Measurements from ENCODE around the gene SPINK2. TPM values are rescaled to one million over a fixed set of nuclear protein-coding genes. Genes with fewer than 3 reads are reported as not detected.

Gene SPINK2
- total and polyA plus RNA-seq, 2 of the 8 experiments (the other 6 are each of a cell fraction or from before 2014, with no cell fraction given): 0.89 to 1.4 TPM

DNA sequence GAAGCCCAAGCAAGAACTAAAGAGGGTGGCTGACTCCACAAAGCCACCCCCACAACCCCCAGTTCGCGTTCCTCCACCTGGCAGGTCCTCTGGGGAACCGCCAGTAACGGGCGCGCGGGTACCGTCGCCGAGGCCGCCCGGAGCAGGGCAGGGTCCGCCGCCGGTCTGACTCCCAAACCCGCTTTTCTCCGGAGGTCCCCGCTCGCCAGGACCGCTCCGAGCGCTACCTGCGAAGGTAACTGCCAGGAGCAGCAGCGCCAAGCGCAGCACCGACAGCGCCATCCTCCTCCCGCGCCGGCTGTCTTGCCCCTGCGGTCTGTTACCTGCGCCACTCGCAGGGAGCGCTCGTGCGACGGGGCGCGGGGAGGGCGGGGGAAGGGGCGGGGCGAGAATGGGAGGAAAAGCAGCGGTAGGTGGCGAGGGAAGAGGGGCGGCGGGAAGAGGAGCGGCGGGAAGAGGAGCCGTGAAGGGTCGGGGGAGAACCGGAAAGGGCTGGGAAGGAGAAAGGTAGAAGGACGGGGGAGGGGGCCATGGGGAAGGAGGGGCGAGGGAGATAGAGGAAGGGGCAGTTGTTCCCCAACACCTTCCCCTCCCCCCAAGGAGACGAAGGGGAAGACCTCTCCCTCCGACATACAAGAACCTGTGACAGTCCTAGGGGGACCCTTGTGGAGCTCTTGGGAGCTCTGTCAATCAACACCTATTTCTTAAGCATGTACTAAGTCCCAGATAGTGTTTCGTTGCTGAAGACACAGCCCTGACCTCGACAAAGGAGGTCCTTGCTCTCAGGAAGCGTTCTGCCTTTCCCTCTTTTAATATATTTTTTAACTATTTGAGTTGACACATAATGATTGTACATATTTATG, at the start of gene SPINK2 (continued):
- TF ChIP-seq, protein P1, sequence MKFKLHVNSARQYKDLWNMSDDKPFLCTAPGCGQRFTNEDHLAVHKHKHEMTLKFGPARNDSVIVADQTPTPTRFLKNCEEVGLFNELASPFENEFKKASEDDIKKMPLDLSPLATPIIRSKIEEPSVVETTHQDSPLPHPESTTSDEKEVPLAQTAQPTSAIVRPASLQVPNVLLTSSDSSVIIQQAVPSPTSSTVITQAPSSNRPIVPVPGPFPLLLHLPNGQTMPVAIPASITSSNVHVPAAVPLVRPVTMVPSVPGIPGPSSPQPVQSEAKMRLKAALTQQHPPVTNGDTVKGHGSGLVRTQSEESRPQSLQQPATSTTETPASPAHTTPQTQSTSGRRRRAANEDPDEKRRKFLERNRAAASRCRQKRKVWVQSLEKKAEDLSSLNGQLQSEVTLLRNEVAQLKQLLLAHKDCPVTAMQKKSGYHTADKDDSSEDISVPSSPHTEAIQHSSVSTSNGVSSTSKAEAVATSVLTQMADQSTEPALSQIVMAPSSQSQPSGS (IDR thresholded peaks at IDR 0.05; ENCODE audit: low read length): no peak
- no peak for TF ChIP-seq HDAC6 (IDR thresholded peaks at IDR 0.05; ENCODE audit: low read depth, low read length)
- no peak for TF ChIP-seq CEBPB (IDR thresholded peaks at IDR 0.05; ENCODE audit: low read depth, low read length)
- no peak for TF ChIP-seq TEAD4 (IDR thresholded peaks at IDR 0.05; ENCODE audit: low read depth, low read length)
- no peak for TF ChIP-seq EZH2 (IDR thresholded peaks at IDR 0.05; ENCODE audit: low read depth, low read length, severe bottlenecking)
- TF ChIP-seq NRF1 (IDR thresholded peaks at IDR 0.05; ENCODE audit: low read depth, low read length): no peak
- TF ChIP-seq SP1 (IDR thresholded peaks at IDR 0.05; ENCODE audit: low read depth, low read length): no peak
- peak; percentile 80 for TF ChIP-seq KDM4A (IDR thresholded peaks at IDR 0.05; ENCODE audit: low read depth, low read length, severe bottlenecking)
- TF ChIP-seq HDAC2 (IDR thresholded peaks at IDR 0.05; ENCODE audit: borderline replicate concordance in 1 of 2, low read depth in 2 of 2, low read length in 2 of 2): no peak
- no peak for TF ChIP-seq SP2 (IDR thresholded peaks at IDR 0.05; ENCODE audit: low read length)
- TF ChIP-seq CTBP2 (IDR thresholded peaks at IDR 0.05; ENCODE audit: borderline replicate concordance, insufficient read depth, insufficient read length, low read length): no peak
- no peak for TF ChIP-seq CHD2 (IDR thresholded peaks at IDR 0.05; ENCODE audit: low read length)
- peak; percentile 51; the same call in 1 of the 2 replicates for TF ChIP-seq SUZ12 (IDR thresholded peaks at IDR 0.05; ENCODE audit: low read length)
- peak; percentile 53; the same call in 1 of the 2 replicates for TF ChIP-seq YY1 (IDR thresholded peaks at IDR 0.05; ENCODE audit: low read depth, low read length)
- no peak for TF ChIP-seq SIRT6 (IDR thresholded peaks at IDR 0.05; ENCODE audit: low read length)
- no peak for TF ChIP-seq TCF12 (IDR thresholded peaks at IDR 0.05; ENCODE audit: low read depth, low read length)
- TF ChIP-seq, protein P2, sequence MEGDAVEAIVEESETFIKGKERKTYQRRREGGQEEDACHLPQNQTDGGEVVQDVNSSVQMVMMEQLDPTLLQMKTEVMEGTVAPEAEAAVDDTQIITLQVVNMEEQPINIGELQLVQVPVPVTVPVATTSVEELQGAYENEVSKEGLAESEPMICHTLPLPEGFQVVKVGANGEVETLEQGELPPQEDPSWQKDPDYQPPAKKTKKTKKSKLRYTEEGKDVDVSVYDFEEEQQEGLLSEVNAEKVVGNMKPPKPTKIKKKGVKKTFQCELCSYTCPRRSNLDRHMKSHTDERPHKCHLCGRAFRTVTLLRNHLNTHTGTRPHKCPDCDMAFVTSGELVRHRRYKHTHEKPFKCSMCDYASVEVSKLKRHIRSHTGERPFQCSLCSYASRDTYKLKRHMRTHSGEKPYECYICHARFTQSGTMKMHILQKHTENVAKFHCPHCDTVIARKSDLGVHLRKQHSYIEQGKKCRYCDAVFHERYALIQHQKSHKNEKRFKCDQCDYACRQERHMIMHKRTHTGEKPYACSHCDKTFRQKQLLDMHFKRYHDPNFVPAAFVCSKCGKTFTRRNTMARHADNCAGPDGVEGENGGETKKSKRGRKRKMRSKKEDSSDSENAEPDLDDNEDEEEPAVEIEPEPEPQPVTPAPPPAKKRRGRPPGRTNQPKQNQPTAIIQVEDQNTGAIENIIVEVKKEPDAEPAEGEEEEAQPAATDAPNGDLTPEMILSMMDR (IDR thresholded peaks at IDR 0.05; ENCODE audit: control extremely low read depth in 1 of 3, insufficient read depth in 1 of 3, low read depth in 1 of 3, low read length in 3 of 3): peak; percentile 31 to 59 (median 49)
- TF ChIP-seq GABPA (IDR thresholded peaks at IDR 0.05; ENCODE audit: borderline replicate concordance, insufficient read depth, low read length): no peak
- TF ChIP-seq POLR2A (IDR thresholded peaks at IDR 0.05; ENCODE audit: control extremely low read depth in 1 of 2, low read depth in 2 of 2, low read length in 2 of 2): peak in 1 of 2 experiments; percentile 32; a peak in 1 of 3 replicates
- no peak for TF ChIP-seq BRCA1 (IDR thresholded peaks at IDR 0.05; ENCODE audit: low read depth, low read length)

Measured in H1 (cell line).